Measurements from ENCODE around the gene PIGU.

Gene PIGU

GRCh38 chr20:34710861-34711574 is 34.1 kb upstream of the PIGU start:
- Histone ChIP-seq H3K4me1 (peaks cover 9% of the 10 kb centered on the region), H3K27me3 (no peaks in the 10 kb centered on the region), H3K9me3 (no peaks in the 10 kb centered on the region), H3K4me3 (ENCODE audit: low read depth, low read length) (no peak overlapping the region), H3K36me3 (peaks cover 4% of the 10 kb centered on the region)
- no peak for DNase-seq
- TF ChIP-seq CTCF (IDR thresholded peaks at IDR 0.05; ENCODE audit: low read depth, low read length), result no peak

GRCh38 chr20:34710568-34710839 is 33.6 kb upstream of the PIGU start:
- no peak for DNase-seq
- peaks cover 4% of the 10 kb centered on the region for H3K36me3 ChIP-seq
- no peak for TF ChIP-seq CTCF (IDR thresholded peaks at IDR 0.05; ENCODE audit: low read depth, low read length)
- peak overlapping the region; percentile 64 for H3K4me3 ChIP-seq (ENCODE audit: low read depth, low read length)
- H3K9me3 ChIP-seq, result no peaks in the 10 kb centered on the region
- peaks cover 9% of the 10 kb centered on the region for H3K4me1 ChIP-seq
- H3K27me3 ChIP-seq, result no peaks in the 10 kb centered on the region

GRCh38 chr20:34709831-34710567 is 33.1 kb upstream of the PIGU start:
- peaks cover 10% of the 10 kb centered on the region for H3K4me1 ChIP-seq
- H3K27me3 ChIP-seq, result no peaks in the 10 kb centered on the region
- TF ChIP-seq CTCF (IDR thresholded peaks at IDR 0.05; ENCODE audit: low read depth, low read length), result peak; percentile 52
- peak overlapping the region; percentile 64 for H3K4me3 ChIP-seq (ENCODE audit: low read depth, low read length)
- H3K36me3 ChIP-seq, result peaks cover 4% of the 10 kb centered on the region
- no peaks in the 10 kb centered on the region for H3K9me3 ChIP-seq
- peak; percentile 91 for DNase-seq

GRCh38 chr20:34709044-34709830 is 32.3 kb upstream of the PIGU start:
- Histone ChIP-seq H3K4me1 (peaks cover 15% of the 10 kb centered on the region), H3K27me3 (no peaks in the 10 kb centered on the region), H3K36me3 (peaks cover 1% of the 10 kb centered on the region), H3K4me3 (ENCODE audit: low read depth, low read length) (peak overlapping the region; percentile 64), H3K9me3 (no peaks in the 10 kb centered on the region)
- DNase-seq, result peak; percentile 90
- TF ChIP-seq CTCF (IDR thresholded peaks at IDR 0.05; ENCODE audit: low read depth, low read length), result no peak

GRCh38 chr20:34708621-34709043 is 31.7 kb upstream of the PIGU start:
- DNase-seq, result peak; percentile 72
- peak; percentile 56 for TF ChIP-seq CTCF (IDR thresholded peaks at IDR 0.05; ENCODE audit: low read depth, low read length)
- Histone ChIP-seq H3K4me3 (ENCODE audit: low read depth, low read length) (peak overlapping the region; percentile 64), H3K9me3 (no peaks in the 10 kb centered on the region), H3K27me3 (no peaks in the 10 kb centered on the region), H3K36me3 (no peaks in the 10 kb centered on the region; the same call in 1 of the 2 replicates), H3K4me1 (peaks cover 14% of the 10 kb centered on the region)

All from BE2C (cell line).